ENCODE measurements around the gene ARMCX2. TPM values are rescaled to one million over a fixed set of nuclear protein-coding genes. Genes with fewer than 3 reads are reported as not detected.
"Not testable (repeated sequence)": the region's sequence is repeated elsewhere in the genome, so short reads cannot be mapped to it uniquely, and the experiment has no call there.

Gene ARMCX2
- 10 to 100 TPM; 35.9 to 37.5 TPM for total RNA-seq
- long read RNA-seq, transcript ARMCX2-203 (6 exons, 2,674 nt) = major isoform, 29 of 84 reads
- long read RNA-seq, transcript ARMCX2-207 (6 exons, 821 nt) = minor isoform, 6 of 84 reads
- long read RNA-seq, transcript ARMCX2-211 (6 exons, 612 nt) = minor isoform, 7 of 84 reads
- long read RNA-seq, transcript ARMCX2-208 (6 exons, 758 nt) = minor isoform, 8 of 84 reads
- long read RNA-seq, partial matches to known transcripts = 3 of 84 reads
- long read RNA-seq, other reads (novel, unspliced or antisense) = 22 of 84 reads

DNA sequence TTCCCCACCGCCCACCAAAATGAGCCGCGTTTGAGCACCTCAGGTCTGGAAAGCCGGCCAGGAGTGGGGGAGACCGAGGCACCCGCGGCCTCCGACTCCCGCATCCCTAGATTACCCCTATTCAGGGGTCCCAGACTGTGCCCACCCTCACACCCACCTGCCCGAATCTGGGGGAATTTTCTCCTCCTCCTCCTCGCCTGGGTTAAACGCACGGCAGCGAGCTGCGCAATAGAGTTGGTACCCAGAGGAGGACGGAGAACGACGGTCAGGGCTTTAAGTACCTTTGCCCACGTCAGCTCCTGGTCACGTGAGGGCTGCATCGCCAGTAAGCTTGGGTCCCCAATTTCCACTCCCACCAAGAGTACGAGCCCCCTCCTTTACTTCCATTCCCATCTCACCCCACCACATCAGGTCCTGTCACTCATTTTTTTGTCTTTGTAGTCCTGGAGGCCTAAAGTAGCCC is at the start of gene ARMCX2:
TSS of gene ARMCX2 (minus strand) at position 250 of the 463 bp plus-strand sequence. CDS start 2,262 bp downstream, outside the sequence.
- peak; percentile 85 to 92 for ATAC-seq
- DNase-seq = peak; percentile 71
- intact Hi-C loops (cut with DNase I) = no loop called here

DNA sequence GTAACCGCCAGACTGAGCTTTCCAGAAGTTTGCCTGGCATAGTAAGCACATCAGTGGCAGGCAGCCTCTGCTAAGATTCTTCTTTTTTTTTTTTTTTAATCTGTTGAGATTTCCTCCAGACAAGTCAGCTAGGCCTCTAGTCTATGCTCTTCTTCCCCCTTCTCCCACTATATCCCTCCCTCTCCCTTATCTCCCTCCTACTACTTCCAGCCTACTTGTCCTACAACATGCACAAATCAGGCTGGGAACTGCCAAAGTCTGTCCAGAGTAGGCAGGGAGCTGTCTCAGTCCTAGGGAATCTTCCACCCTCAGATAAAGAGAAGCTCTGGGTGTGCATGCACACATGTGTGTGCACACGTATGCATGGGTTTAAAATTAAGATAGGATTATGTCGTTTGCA is 49.7 kb upstream of the ARMCX2 start:
- intact Hi-C loops (cut with DNase I) = no loop called here

DNA sequence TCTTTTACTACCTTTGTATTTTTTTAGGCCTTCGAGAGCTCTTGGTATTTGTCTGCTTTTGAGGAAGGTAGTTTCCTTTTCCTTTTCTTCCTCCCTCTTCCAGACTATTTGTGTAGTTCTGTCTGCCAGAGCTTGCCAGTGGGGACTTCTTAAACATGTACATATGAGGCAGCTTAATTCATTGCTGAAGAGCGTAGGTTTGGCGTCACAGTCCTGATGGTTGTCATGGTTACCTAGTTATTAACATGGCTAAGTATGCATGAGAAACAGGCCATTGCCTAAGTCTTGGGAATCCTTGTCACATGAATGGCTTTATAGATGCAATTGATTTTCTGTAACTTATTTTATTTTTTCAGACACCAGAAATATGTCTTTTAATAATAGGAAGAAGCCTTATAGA is 48.5 kb upstream of the ARMCX2 start:
- ATAC-seq (no peak), DNase-seq (no peak)
- intact Hi-C loops (cut with DNase I) = no loop called here

More for the DNA sequence above, 49.7 kb upstream of the ARMCX2 start:
- ATAC-seq (no peak), DNase-seq (no peak)

DNA sequence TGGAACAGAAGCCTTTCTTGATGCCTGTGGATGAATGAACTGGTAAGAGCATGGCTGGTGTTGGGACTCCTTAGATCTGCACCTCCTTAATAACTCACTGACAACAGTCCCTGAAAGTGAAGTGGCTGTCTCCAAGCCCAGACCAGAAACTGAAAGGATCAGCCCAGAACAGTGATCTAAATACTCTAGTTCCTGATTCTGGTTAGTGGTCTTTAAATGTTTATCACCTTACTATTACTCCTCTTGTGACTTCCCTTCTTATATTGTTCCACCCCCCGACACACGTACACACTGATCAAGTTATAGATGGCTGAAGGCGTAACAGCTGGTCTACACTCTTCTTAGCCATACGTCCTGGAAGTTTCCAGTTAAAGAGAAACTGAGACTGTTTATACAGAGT is 33.8 kb upstream of the ARMCX2 start:
- intact Hi-C loops (cut with DNase I) = no loop called here
- ATAC-seq (no peak), DNase-seq (no peak)

- intact Hi-C loops (cut with DNase I) = no loop called here
- ATAC-seq (no peak), DNase-seq (no peak)
These were observed 32.2 kb upstream of the ARMCX2 start for GRCh38 chrX:101691835-101692234.

DNA sequence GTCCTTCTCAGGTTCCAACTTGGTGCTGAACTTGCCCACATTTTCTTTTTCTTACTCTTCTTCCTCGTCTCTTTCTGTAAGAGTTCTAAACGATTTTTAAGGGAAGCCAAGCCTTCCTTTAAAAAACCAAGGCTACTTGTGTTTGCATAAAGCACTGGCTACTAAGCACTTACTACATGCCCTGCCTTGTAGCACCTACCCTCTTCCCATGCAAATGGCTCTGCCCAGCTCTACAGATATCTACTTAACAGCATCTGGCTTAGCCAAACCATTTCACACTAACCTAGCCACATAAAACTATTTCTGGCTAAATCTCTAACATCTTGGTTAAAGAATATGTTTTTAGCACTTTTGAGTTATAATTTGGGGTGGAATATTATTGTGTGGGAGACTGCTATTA is 26.9 kb upstream of the ARMCX2 start:
- DNase-seq (no peak), ATAC-seq (no peak)
- intact Hi-C loops (cut with DNase I) = no loop called here

GRCh38 chrX:101685923-101686322 is 26.3 kb upstream of the ARMCX2 start:
- no peak for DNase-seq
- intact Hi-C loops (cut with DNase I) = no loop called here
- no peak for ATAC-seq

DNA sequence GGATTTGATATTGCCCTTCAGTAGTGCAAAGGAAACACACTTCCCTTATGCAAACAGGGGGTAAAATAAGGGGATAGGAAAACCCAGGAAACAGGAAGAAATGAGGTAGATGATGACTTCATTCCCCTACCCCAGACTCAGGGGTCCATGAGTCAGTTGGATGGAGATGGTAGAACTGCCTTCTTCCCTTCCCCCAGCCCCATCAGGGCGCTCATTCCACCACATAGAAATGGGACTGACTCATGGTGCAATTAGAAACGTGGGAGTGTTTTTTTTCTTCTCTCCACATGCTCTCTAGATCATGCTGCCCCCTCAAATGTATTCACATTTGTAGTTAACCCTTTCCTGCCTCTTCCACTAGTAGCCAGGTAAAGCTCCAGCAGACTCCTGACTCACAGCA is 23.1 kb upstream of the ARMCX2 start:
- DNase-seq = no peak
- no peak for ATAC-seq
- intact Hi-C loops (cut with DNase I) = no loop called here

- ATAC-seq = no peak
- no peak for DNase-seq
- intact Hi-C loops (cut with DNase I) = no loop called here
These were observed 17.4 kb upstream of the ARMCX2 start for GRCh38 chrX:101677028-101677427.

DNA sequence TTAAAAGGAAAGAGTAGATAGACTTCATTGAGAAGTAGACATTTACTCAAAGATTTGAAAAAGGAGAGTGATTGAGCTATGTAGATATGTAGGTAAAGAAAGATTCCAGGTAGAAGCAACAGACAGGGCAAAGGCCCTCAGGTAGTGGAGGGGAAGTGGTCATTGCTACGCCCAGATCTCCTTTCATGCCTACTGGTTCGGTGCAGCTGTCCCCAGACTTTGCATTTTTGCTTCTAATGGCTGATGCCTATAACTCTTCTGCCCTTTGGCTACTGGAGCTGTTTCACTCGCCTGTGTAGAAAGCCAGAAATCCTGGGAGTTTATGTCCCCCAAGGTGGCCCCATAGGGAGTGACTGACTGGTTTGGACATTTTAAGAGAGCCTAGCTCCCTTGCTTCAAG is 16.9 kb upstream of the ARMCX2 start:
- DNase-seq (no peak), ATAC-seq (no peak)
- intact Hi-C loops (cut with DNase I) = no loop called here

DNA sequence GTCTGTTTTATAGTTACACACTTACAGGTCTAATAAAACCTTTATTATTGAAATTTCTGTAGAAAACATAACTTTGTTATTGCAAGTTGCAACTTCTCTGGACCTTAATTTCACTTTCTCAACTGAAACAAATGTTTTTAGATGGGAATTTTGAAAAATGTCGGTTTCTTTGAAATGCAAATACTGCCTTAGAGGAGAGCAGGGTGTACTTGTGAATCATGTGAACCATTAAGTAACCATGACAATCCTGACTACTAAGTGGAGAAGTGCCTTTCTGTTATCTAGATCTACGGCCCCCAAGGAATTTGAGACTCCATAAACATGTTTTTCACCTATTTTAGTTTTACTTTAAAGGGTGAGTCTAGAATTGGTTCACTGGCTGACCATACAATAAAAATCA is 8.5 kb upstream of the ARMCX2 start:
- intact Hi-C loops (cut with DNase I) = no loop called here
- DNase-seq (no peak), ATAC-seq (no peak)

GRCh38 chrX:101658661-101659491 is 774 bp downstream of the ARMCX2 start:
- peak; percentile 74 for DNase-seq
- intact Hi-C loops (cut with DNase I) = no loop called here
- peak; percentile 83 to 94 for ATAC-seq

DNA sequence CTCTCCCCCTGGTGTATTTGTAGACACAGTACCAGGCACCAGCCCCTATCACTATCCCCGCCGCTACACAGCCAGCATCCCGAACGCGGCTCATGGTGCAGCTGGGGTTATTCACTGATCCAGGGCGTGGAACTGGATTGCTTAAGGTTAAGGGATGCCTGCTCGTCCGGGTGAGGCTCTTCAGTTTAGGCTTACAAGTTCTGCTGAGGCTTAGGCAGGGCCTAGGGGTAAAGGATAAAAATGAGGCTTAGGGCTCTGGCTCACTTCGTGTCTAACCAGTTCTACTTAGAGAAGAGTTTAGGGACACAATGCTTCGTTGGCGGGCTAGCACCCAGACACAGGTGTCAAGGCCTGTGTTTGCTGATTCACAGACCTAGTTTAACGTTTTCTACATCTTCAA is 2.2 kb downstream of the ARMCX2 start:
- intact Hi-C loops (cut with DNase I) = no loop called here
- DNase-seq (no peak), ATAC-seq (no peak)

- intact Hi-C loops (cut with DNase I) = no loop called here
- DNase-seq = no peak
- ATAC-seq = no peak
These were observed 2.8 kb downstream of the ARMCX2 start for GRCh38 chrX:101656817-101657216.

DNA sequence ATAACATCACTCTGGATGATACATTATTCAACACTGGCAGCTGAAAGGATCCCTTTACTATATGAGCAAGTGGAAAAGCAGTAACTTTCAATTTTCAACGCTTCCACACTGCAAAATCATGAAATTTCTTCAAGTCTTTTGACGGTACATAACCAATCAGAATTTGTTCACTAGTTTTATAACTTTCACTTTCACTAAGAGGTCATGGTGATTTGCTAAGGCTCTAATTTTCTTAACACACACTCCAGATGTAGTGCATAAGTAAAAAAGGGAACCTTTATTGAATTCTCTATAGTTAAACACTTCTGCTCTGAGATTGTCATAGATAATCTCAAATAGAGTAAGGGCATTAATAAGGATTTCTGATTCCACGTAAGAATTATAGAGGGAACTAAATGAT is 4.1 kb downstream of the ARMCX2 start:
- DNase-seq (no peak), ATAC-seq (no peak)
- intact Hi-C loops (cut with DNase I) = no loop called here

- DNase-seq; ATAC-seq; intact Hi-C loops (cut with DNase I): not testable (repeated sequence)
These were observed 11.9 kb downstream of the ARMCX2 start for GRCh38 chrX:101647716-101648115.

DNA sequence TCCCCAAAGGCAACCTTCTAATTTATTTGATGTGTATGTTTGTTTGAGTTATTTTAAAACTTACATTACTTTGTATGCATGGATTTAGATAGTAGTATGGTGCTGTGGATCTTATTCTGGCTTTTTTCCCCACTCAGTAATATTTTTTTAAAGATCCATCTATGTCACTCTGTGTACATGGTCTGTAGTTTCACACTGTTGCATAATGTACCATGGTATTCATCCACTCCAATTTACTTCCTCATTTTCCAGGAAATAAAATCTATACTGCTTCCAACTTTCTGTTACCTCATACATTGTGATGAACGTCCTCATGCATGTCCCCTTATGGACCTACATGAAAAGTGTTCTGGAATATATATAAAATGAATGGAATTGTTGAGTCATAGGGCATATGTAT is 17.6 kb downstream of the ARMCX2 start:
- no peak for ATAC-seq

GRCh38 chrX:101639583-101639982 is 20.1 kb downstream of the ARMCX2 start:
- intact Hi-C loops (cut with DNase I) = no loop called here
- ATAC-seq = no peak

More for the DNA sequence above, 17.6 kb downstream of the ARMCX2 start:
- intact Hi-C loops (cut with DNase I) = no loop called here
- no peak for DNase-seq

DNA sequence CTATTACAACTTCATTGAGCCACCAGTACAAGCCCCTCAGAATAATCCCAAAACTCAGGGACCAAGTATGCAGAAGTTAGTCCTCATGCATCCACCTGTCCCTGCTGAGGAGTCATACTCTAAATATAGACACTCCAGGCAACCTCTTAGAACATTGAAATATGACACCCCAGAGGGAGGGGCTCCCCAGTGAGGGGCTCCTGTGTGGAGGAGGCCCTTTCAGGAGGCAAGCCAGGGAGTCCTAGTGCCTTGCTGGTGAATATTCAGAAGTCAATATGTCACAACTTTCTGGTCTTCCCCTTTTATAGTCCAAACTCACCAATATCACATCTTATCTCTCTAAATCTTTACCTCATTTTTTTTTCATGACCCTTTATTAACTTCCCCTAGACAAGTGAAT is 40.3 kb downstream of the ARMCX2 start:
- ATAC-seq = no peak
- intact Hi-C loops (cut with DNase I) = no loop called here
- DNase-seq = no peak

More at GRCh38 chrX:101639583-101639982, 20.1 kb downstream of the ARMCX2 start:
- no peak for DNase-seq

Measured in left cardiac atrium (tissue), 4 donors.